HCT116 (cell line): ENCODE measurements around the gene SLC43A3. TPM values are rescaled to one million over a fixed set of nuclear protein-coding genes. Genes with fewer than 3 reads are reported as not detected.
A peak's percentile ranks its signal among the peaks of the same experiment; 100 is the strongest.

Source experiments
- ATAC-seq: fragments of 200-7000 bp; cut with Tn5 transposase; 2 replicates; pipeline ENCODE4 v1.9.1; 2020; ENCODE audit warnings: mild to moderate bottlenecking, moderate library complexity
- BruUV-seq: library from RNA; stranded (reverse); fragments of 400-500 nt; replicated peaks from 2 replicates; lab custom pipeline; 2021; lab: Mats Ljungman, UMichigan
- CTCF ChIA-PET: fragments of 300-600 bp; sonication (Branson Sonifier 250); formaldehyde crosslinking; loops from one replicate; lab custom pipeline; 2021; ENCODE audit warnings: antibody characterized with exemption; lab: Charles Lee
- POLR2A ChIA-PET: fragments of 300-600, 350-600 bp; sonication (Branson Sonifier 250); formaldehyde crosslinking; loops from one replicate; lab custom pipeline; 2021; ENCODE audit warnings: antibody characterized with exemption; lab: Charles Lee
- RAD21 ChIA-PET, 2 experiments: fragments of 300-600 bp; sonication (Branson Sonifier 250); formaldehyde crosslinking; loops; one replicate each; lab custom pipeline; 2023; ENCODE audit warnings: low total read pairs in 2 of 2; ENCODE audit not compliant: uncharacterized antibody in 2 of 2, unreplicated experiment in 2 of 2, low non-redundant PET in 1 of 2; lab: Charles Lee
- DNase-seq: peaks from one replicate; pipeline ENCODE4 v3.0.0-alpha.2; 2010; ENCODE audit warnings: low read depth, low spot score
- H2AFZ ChIP-seq: fragments of 200-600 bp; shearing (Covaris generic), sonication (generic); 2 replicates; pipeline ENCODE4 v1.6.1; 2017; ENCODE audit warnings: low read depth, mixed run types, mixed read lengths, antibody characterized with exemption, low read length; ENCODE audit not compliant: poor library complexity, severe bottlenecking
- H3K27ac ChIP-seq: 2 replicates; pipeline ENCODE4 v1.5.1; 2012; ENCODE audit warnings: low read depth, low read length
- H3K27me3 ChIP-seq: fragments of 200-600 bp; sonication (generic); 2 replicates; pipeline ENCODE4 v1.6.1; 2016; ENCODE audit warnings: mixed run types, low read length, mixed read lengths; ENCODE audit not compliant: insufficient read depth
- H3K36me3 ChIP-seq, 2 experiments: fragments of 200-500 bp in 1 of 2; fragments of 200-600 bp in 1 of 2; sonication (Bioruptor generic) in 1 of 2; sonication (generic) in 1 of 2; 2 replicates each; pipeline versions ENCODE4 v1.5.1 to v1.6.1; 2014 to 2016; ENCODE audit warnings: low read length in 2 of 2, inconsistent platforms in 1 of 2, mixed read lengths in 1 of 2, mixed run types in 1 of 2; ENCODE audit not compliant: insufficient read depth in 2 of 2, control insufficient read depth in 1 of 2
- H3K4me1 ChIP-seq, 2 experiments: fragments of 200-600 bp in 1 of 2; sonication (generic) in 1 of 2; 2 replicates each; pipeline versions ENCODE4 v1.5.1 to v1.6.1; 2012 to 2017; ENCODE audit warnings: low read length in 2 of 2, inconsistent platforms in 1 of 2, mild to moderate bottlenecking in 1 of 2, mixed read lengths in 1 of 2, mixed run types in 1 of 2, moderate library complexity in 1 of 2; ENCODE audit not compliant: insufficient read depth in 2 of 2, control insufficient read depth in 1 of 2
- H3K4me2 ChIP-seq: fragments of 200-600 bp; sonication (generic); 2 replicates; pipeline ENCODE4 v1.6.1; 2017; ENCODE audit warnings: mixed run types, low read length, mixed read lengths
- H3K4me3 ChIP-seq, 2 experiments: fragments of 200-600 bp in 1 of 2; sonication (generic) in 1 of 2; replicated peaks in 1 of 2; 2 replicates each; pipeline ENCODE4 v1.5.1; 2011 to 2016; ENCODE audit warnings: low read length in 2 of 2, control low read depth in 1 of 2, low read depth in 1 of 2, mild to moderate bottlenecking in 1 of 2, mixed read lengths in 1 of 2, mixed run types in 1 of 2
- H3K79me2 ChIP-seq: fragments of 200-600 bp; sonication (generic); 2 replicates; pipeline ENCODE4 v1.6.1; 2017; ENCODE audit warnings: mild to moderate bottlenecking, mixed run types, low read length, moderate library complexity, mixed read lengths; ENCODE audit not compliant: insufficient read depth
- H3K9ac ChIP-seq: fragments of 200-600 bp; sonication (generic); 2 replicates; pipeline ENCODE4 v1.6.1; 2016; ENCODE audit warnings: low read length, mixed read lengths
- H3K9me2 ChIP-seq: fragments of 200-600 bp; sonication (generic), shearing (Covaris generic); 2 replicates; pipeline ENCODE4 v1.6.1; 2017; ENCODE audit warnings: mixed run types, mild to moderate bottlenecking, moderate library complexity; ENCODE audit not compliant: insufficient read depth
- H3K9me3 ChIP-seq, 2 experiments: fragments of 200-500 bp in 1 of 2; fragments of 200-600 bp in 1 of 2; sonication (Bioruptor generic) in 1 of 2; sonication (generic) in 1 of 2; 2 replicates each; pipeline ENCODE4 v1.6.1; 2014 to 2017; ENCODE audit warnings: low read length in 2 of 2, mixed read lengths in 2 of 2, inconsistent platforms in 1 of 2, low read depth in 1 of 2, mild to moderate bottlenecking in 1 of 2, mixed run types in 1 of 2, moderate library complexity in 1 of 2; ENCODE audit not compliant: control insufficient read depth in 1 of 2, insufficient read depth in 1 of 2
- H4K20me1 ChIP-seq: fragments of 200-600 bp; sonication (generic), shearing (Covaris generic); 2 replicates; pipeline ENCODE4 v1.6.1; 2017; ENCODE audit warnings: mixed run types, mild to moderate bottlenecking, moderate library complexity; ENCODE audit not compliant: insufficient read depth
- CTCF ChIP-seq, 3 experiments: fragments of 200-600 bp in 1 of 3; sonication (generic) in 1 of 3; IDR thresholded peaks in 2 of 3; conservative IDR thresholded peaks in 1 of 3; 2 replicates each; pipeline ENCODE4 v1.5.1; 2012 to 2017; ENCODE audit warnings: low read depth in 2 of 3, low read length in 2 of 3, antibody characterized with exemption in 1 of 3, borderline replicate concordance in 1 of 3, control low read depth in 1 of 3, mild to moderate bottlenecking in 1 of 3, mixed read lengths in 1 of 3, mixed run types in 1 of 3, moderate library complexity in 1 of 3; ENCODE audit not compliant: insufficient read depth in 1 of 3
- EGR1 ChIP-seq: IDR thresholded peaks from 2 replicates; pipeline ENCODE4 v1.6.1; 2012; ENCODE audit warnings: low read depth
- EZH2phosphoT487 ChIP-seq: fragments of 200-600 bp; IDR thresholded peaks from 2 replicates; pipeline ENCODE4 v1.6.1; 2018; ENCODE audit warnings: antibody characterized with exemption, borderline replicate concordance
- POLR2A ChIP-seq: IDR thresholded peaks from 2 replicates; pipeline ENCODE4 v1.7.0; 2011; ENCODE audit warnings: borderline replicate concordance; ENCODE audit not compliant: insufficient read depth, insufficient read length; ENCODE audit errors: extremely low read depth
- RAD21 ChIP-seq: IDR thresholded peaks from 2 replicates; pipeline ENCODE4 v1.6.1; 2012; ENCODE audit warnings: low read depth, mild to moderate bottlenecking
- REST ChIP-seq: IDR thresholded peaks from 2 replicates; pipeline ENCODE4 v1.6.1; 2012; ENCODE audit warnings: low read depth
- SIN3A ChIP-seq: IDR thresholded peaks from 2 replicates; pipeline ENCODE4 v1.6.1; 2012; ENCODE audit warnings: low read depth
- SP1 ChIP-seq: IDR thresholded peaks from 2 replicates; pipeline ENCODE4 v1.6.1; 2012; ENCODE audit warnings: low read depth
- SRF ChIP-seq: IDR thresholded peaks from 2 replicates; pipeline ENCODE4 v1.6.1; 2012; ENCODE audit warnings: low read depth
- TCF7L2 ChIP-seq: IDR thresholded peaks from 2 replicates; pipeline ENCODE4 v1.7.0; 2011; ENCODE audit warnings: borderline replicate concordance, inconsistent platforms; ENCODE audit not compliant: insufficient read depth, insufficient read length; ENCODE audit errors: extremely low read depth
- YY1 ChIP-seq: IDR thresholded peaks from 2 replicates; pipeline ENCODE4 v1.6.1; 2011; ENCODE audit warnings: low read length, low read depth, moderate library complexity, mild to moderate bottlenecking; ENCODE audit not compliant: insufficient replicate concordance; ENCODE audit errors: extremely low read depth
- ZBTB33 ChIP-seq: IDR thresholded peaks from 2 replicates; pipeline ENCODE4 v1.6.1; 2011; ENCODE audit warnings: mild to moderate bottlenecking, low read length, moderate library complexity; ENCODE audit not compliant: insufficient replicate concordance; ENCODE audit errors: extremely low read depth
- ZNF274 ChIP-seq: fragments of 200-500 bp; sonication (Bioruptor generic); IDR thresholded peaks from 2 replicates; pipeline ENCODE4 v1.6.1; 2014; ENCODE audit warnings: mild to moderate bottlenecking, low read depth, low read length, inconsistent platforms
- intact Hi-C: fragments of 100-400 bp; cut with micrococcal nuclease; formaldehyde crosslinking; loops from 2 replicates; pipeline ENCODE4 v1.10.0; 2022
- total RNA-seq: library from RNA; stranded (reverse); gene quantifications from one replicate; pipeline ENCODE4 v1.2.1, GENCODE V29; 2021; ENCODE audit not compliant: unreplicated experiment

Gene SLC43A3
- total RNA-seq, 1 experiment from 2014 or later: 36.9 TPM

- peaks cover 16 to 42% of the 10 kb centered on the region in 2 experiments; a peak in 3 of 4 replicates for H3K4me1 ChIP-seq
- H3K36me3 ChIP-seq: no peaks in the 10 kb centered on the region
- DNase-seq (peak; percentile 79), ATAC-seq (peak; percentile 71)
- H3K79me2 ChIP-seq: no peaks in the 10 kb centered on the region
- H3K27me3 ChIP-seq: peaks cover 3% of the 10 kb centered on the region; the same call in 1 of the 2 replicates
- no peaks in the 10 kb centered on the region for H3K9me2 ChIP-seq
- RAD21 ChIA-PET: interaction anchor here (1.5 to 2.1 kb wide), 2 partner anchors 111 to 184 kb away, joined by 3 to 5 read pairs; no protein-coding TSS in a partner anchor
- H2AFZ ChIP-seq: peak overlapping the region; percentile 98
- H3K27ac ChIP-seq: no peak overlapping the region
- intact Hi-C loops: loop anchor here (1.0 to 5.0 kb wide), 5 partner anchors 70 to 1055 kb away; no protein-coding TSS in a partner anchor
- peak overlapping the region in 1 of 2 experiments; percentile 67; a peak in 2 of 4 replicates for H3K4me3 ChIP-seq
- H3K4me2 ChIP-seq: peak overlapping the region; percentile 98
- BruUV-seq: no TSS peak
- no peaks in the 10 kb centered on the region for H3K9me3 ChIP-seq
- CTCF ChIA-PET: interaction anchor here (0.7 to 3.9 kb wide), 11 partner anchors 12 to 187 kb away, joined by 3 to 41 read pairs (median 9); partner anchors contain the start of gene SLC43A3
- no peaks in the 10 kb centered on the region for H4K20me1 ChIP-seq
- POLR2A ChIA-PET: interaction anchor here (0.7 to 1.7 kb wide), 2 partner anchors 110 to 187 kb away, joined by 4 to 5 read pairs; partner anchors contain the start of gene UBE2L6
- TF ChIP-seq TCF7L2: no peak
- no peak for TF ChIP-seq SRF
- no peak for TF ChIP-seq EZH2phosphoT487
- no peak for TF ChIP-seq POLR2A
- no peak for TF ChIP-seq REST
- TF ChIP-seq SP1: no peak
- no peak for TF ChIP-seq ZNF274
- TF ChIP-seq ZBTB33: no peak
- TF ChIP-seq SIN3A: no peak
- peak; percentile 33 for TF ChIP-seq YY1
- peak; percentile 42; the same call in 1 of the 2 replicates for TF ChIP-seq EGR1
- TF ChIP-seq RAD21: peak; percentile 94
- TF ChIP-seq CTCF (IDR thresholded peaks at IDR 0.05 in 2 of 3, conservative IDR thresholded peaks at IDR 0.05 in 1 of 3; ENCODE audit: borderline replicate concordance in 1 of 3, insufficient read depth in 1 of 3, low read depth in 2 of 3, low read length in 2 of 3): peak; percentile 89 to 99 (median 89)
- no peak overlapping the region for H3K9ac ChIP-seq
Observed at GRCh38 chr11:57456960-57457642, 30.2 kb upstream of the SLC43A3 start.
